HUES48 (cell line): ENCODE measurements around the gene PANX2.

Experiments
- H3K27ac ChIP-seq: one replicate; pipeline ENCODE4 v1.7.0; 2013; ENCODE audit warnings: low read depth, low read length, inconsistent platforms
- H3K27me3 ChIP-seq: 2 replicates; pipeline ENCODE4 v1.6.1; 2013; ENCODE audit warnings: mild to moderate bottlenecking, low read length; ENCODE audit not compliant: control insufficient read depth, insufficient read depth
- H3K36me3 ChIP-seq: 2 replicates; pipeline ENCODE4 v1.6.1; 2013; ENCODE audit warnings: low read length; ENCODE audit not compliant: control insufficient read depth, insufficient read depth
- H3K4me1 ChIP-seq: 2 replicates; pipeline ENCODE4 v1.6.1; 2013; ENCODE audit warnings: mild to moderate bottlenecking, low read length; ENCODE audit not compliant: control insufficient read depth, insufficient read depth
- H3K4me3 ChIP-seq: 2 replicates; pipeline ENCODE4 v1.5.1; 2013; ENCODE audit warnings: mild to moderate bottlenecking, low read depth, low read length
- H3K9ac ChIP-seq: 2 replicates; pipeline ENCODE4 v1.6.1; 2013; ENCODE audit warnings: mild to moderate bottlenecking, low read depth, low read length, moderate library complexity
- H3K9me3 ChIP-seq: 2 replicates; pipeline ENCODE4 v1.6.1; 2013; ENCODE audit warnings: low read length; ENCODE audit not compliant: control insufficient read depth, insufficient read depth

The PANX2 gene

DNA sequence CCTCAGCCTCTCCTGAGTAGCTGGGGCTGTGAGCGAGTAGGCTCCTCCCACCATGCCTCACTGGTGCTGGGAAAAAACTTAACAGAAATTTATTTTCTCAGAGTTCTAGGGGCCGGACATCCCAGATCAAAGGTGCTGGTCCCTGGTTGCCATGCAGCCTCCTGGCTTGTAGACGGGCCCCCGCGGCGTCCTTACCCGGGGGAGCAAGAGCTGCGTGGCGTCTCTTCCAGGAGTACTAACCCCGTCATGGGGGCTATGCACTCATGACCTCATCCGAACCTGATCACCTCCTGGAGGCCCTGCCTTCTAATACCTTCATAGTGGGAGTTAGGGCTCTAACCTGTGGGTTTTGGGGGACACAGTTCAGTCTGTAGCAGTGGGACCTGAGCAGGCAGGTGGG is 17.8 kb downstream of the PANX2 start:
- Histone ChIP-seq H3K27me3 (peaks cover 6% of the 10 kb centered on the region; the same call in 1 of the 2 replicates), H3K4me1 (peaks cover 17% of the 10 kb centered on the region; the same call in 1 of the 2 replicates), H3K4me3 (no peak overlapping the region), H3K36me3 (peaks cover 10% of the 10 kb centered on the region; the same call in 1 of the 2 replicates), H3K27ac (no peak overlapping the region), H3K9ac (no peak overlapping the region), H3K9me3 (no peaks in the 10 kb centered on the region)

DNA sequence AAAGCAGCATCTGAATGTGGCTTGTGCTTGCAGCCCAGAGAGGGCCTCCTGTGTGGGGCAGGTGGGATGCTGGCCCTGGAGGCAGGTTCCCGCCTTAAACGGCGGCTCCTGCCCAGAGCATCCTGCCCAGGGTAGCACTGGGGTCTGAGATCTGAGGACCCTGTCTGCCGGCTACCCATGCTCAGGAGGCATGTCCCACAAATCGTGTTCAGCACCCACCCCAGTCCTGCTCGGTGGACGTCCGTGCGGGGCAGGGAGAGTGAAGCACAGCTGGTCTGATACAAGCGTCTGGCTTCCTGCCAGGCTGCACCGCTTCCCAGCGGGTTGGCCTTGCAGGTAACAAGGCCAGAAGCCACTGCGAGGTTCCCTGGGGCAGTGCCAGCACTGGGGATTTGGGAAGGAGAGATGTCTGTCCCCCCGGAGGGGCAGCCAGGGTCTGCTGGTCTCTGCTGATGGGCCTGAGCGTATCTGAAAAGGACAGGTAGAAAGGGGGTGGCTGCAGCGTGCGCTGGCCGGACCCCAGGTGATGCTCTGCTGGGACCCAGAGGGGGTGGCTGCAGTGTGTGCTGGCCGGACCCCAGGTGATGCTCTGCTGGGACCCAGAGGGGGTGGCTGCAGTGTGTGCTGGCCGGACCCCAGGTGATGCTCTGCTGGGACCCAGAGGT is 18.8 kb downstream of the PANX2 start:
- H3K9ac ChIP-seq: no peak overlapping the region

DNA sequence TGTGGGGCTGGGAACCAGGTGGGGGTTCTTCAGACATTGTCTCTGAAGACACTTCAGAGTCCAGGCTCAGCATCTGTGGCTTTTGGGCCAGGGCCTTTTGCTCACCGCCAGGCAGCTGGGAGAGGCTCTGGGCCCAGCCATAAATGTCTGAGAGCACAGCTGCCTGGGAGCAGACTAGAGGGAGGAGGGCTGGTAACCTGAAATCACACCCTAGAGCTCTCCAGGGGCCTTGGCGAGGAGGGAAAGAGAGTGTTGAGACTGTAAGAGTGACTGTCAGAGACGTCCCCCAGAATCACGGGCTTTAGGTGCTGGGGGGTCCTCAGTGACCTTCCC is 19.3 kb downstream of the PANX2 start:
- Histone ChIP-seq H3K9ac (no peak overlapping the region), H3K36me3 (peaks cover 25% of the 10 kb centered on the region), H3K27ac (no peak overlapping the region), H3K27me3 (peaks cover 6% of the 10 kb centered on the region; the same call in 1 of the 2 replicates), H3K4me3 (no peak overlapping the region), H3K9me3 (no peaks in the 10 kb centered on the region), H3K4me1 (peaks cover 7% of the 10 kb centered on the region; the same call in 1 of the 2 replicates)

More for the DNA sequence above, 18.8 kb downstream of the PANX2 start:
- H3K9me3 ChIP-seq: no peaks in the 10 kb centered on the region
- H3K4me1 ChIP-seq: peaks cover 11% of the 10 kb centered on the region; the same call in 1 of the 2 replicates
- peaks cover 20% of the 10 kb centered on the region for H3K36me3 ChIP-seq
- H3K27me3 ChIP-seq: peaks cover 6% of the 10 kb centered on the region; the same call in 1 of the 2 replicates
- H3K4me3 ChIP-seq: no peak overlapping the region
- H3K27ac ChIP-seq: no peak overlapping the region

DNA sequence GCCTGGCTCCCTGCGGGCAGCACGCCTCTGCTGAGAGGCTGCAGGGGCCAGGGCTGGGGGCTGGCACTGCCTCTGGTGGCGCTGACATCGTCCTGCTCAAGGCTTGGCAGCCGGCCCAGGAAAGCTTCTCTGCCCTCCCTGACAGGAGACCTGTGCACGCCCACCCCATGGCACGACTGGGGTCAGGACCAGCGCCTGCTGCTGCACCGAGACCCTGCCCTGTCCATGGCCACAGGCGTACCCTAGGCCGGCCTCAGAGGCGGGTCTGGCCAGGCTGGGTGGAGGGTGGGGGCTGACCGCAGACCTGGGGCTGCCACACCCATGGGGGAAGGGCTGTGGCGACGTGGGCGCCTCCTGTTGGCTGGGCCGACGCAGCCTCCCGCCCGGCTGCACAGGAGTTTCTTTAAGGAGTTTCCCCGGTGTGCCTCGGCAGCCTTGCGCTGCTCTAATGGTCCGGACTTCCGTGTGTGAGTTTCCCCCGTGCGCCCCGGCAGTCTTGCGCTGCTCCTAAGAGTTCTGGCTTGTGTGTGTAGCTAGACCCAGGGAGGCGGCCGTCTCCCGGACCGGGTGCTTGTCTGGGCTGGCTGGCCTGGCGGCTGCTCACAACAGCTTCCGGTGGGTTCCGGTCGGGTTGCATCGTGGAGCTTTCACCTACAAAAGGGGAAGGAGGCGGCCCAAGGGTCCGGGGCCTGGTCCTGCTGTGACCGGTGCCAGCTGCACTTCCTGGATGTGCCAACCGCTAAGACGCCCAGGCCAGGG is 19.8 kb downstream of the PANX2 start:
- peak overlapping the region; percentile 19; the same call in 1 of the 2 replicates for H3K9ac ChIP-seq
- no peak overlapping the region for H3K27ac ChIP-seq
- peak overlapping the region; percentile 8; the same call in 1 of the 2 replicates for H3K4me3 ChIP-seq
- H3K9me3 ChIP-seq: no peaks in the 10 kb centered on the region
- peaks cover 7% of the 10 kb centered on the region; the same call in 1 of the 2 replicates for H3K4me1 ChIP-seq
- H3K27me3 ChIP-seq: peaks cover under 1% of the 10 kb centered on the region; the same call in 1 of the 2 replicates
- peaks cover 29% of the 10 kb centered on the region for H3K36me3 ChIP-seq

DNA sequence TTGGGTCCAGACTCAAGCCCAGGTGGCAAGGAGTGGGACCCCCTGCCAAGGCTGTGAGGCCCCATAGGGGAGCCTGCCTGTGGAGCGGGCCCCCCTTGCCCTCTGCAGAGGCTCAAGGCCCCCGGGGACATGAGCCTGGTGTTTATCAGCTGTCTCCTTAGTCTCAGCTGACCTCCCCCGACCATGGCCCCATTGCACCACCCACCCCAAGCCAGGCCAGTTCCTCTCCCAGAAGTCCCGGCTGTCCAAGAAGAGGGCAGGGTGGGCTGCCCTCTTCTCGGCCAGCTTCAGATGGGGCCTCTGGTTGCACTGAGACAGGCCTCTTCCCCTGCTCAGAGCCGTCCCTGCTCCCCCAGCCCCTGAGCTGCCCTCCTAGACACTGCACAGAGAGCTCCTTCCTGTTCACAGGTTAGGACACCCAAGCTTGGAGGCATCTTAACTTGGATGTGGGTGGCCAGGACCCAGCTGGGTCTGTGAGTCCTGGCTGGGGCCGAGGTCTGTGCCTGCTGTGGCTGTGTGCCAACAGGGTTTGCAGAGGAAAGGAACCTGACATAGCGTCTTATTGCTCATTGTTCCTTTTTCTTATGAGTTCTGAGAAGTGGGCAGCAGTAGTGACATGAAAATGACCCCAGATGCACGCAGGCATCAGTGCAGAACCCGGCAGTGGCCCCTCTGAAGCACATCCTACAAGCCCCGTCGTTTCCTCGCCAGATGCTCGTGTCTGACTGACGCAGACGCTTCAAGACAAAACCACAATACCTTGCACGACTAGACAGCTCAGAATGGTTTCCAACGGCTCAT is 20.6 kb downstream of the PANX2 start:
- Histone ChIP-seq H3K4me1 (peaks cover 7% of the 10 kb centered on the region; the same call in 1 of the 2 replicates), H3K36me3 (peaks cover 34% of the 10 kb centered on the region), H3K27ac (no peak overlapping the region)

DNA sequence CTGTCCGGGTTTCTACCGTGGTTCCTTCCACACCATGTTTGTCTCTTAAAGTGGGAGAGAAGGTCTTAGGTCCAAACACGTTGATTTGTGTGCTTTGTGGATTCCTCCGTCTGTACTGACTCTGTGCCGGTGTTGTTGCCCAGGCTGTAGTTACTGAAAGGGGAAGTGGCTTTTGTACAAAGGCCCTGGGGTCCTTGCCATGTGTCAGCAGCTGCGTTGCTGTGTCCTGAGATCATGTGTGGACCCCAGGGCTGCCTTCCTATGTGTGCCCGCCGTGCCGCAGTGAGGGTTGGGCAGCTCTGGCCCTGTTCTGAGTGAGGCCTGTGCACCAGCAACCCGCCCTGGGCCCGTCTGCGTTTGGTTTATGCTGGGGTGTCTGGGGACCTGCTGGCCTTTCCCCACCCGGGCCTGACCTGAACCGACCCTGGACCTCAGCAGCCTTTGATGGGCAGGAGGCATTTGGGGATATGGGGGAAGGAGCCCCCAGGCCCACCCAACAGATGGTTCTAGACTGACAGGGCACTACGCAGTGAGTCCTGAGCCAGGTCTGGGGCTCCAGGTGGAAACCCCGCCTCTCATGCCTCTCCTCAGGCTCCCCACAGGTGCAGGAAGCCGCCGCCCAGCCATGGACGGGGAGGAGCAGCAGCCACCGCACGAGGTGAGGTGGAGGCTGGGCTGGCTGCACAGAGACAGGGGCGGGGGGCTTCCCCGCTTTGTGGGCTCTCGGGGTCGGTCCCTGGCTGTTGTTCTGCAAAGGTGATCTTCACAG is 22.1 kb downstream of the PANX2 start:
- Histone ChIP-seq H3K4me3 (no peak overlapping the region), H3K9ac (no peak overlapping the region), H3K27me3 (no peaks in the 10 kb centered on the region), H3K4me1 (peaks cover 5% of the 10 kb centered on the region; the same call in 1 of the 2 replicates), H3K36me3 (peaks cover 46% of the 10 kb centered on the region), H3K9me3 (no peaks in the 10 kb centered on the region), H3K27ac (no peak overlapping the region)

More for the DNA sequence above, 20.6 kb downstream of the PANX2 start:
- no peaks in the 10 kb centered on the region for H3K9me3 ChIP-seq
- no peaks in the 10 kb centered on the region for H3K27me3 ChIP-seq
- peak overlapping the region; percentile 8; the same call in 1 of the 2 replicates for H3K4me3 ChIP-seq
- 0 out of 2 replicates have a peak overlapping the region, but pooled peaks have one; percentile 19 for H3K9ac ChIP-seq

DNA sequence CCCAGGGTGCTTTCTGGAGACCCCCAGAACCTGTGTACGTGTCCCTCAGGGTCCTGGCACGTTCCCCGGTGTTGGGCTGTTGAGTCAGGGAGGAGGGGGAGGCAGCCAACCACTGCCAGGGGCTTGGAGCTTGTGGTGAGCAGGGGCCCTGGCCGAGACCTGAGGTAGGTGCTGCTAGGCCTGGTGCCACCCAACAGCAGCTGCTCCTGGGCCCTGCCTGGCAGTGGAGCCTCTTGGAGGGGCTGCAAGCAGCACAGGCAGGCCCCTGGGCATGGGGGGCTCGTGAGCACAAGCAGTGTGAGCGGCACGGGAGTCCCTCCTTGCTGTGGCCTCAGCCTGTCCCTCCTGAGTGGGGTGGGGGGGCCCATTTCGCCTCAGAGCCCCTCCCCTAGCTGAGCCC is 23.1 kb downstream of the PANX2 start:
- Histone ChIP-seq H3K27me3 (no peaks in the 10 kb centered on the region), H3K9me3 (no peaks in the 10 kb centered on the region), H3K4me1 (peaks cover 5% of the 10 kb centered on the region; the same call in 1 of the 2 replicates), H3K9ac (no peak overlapping the region), H3K27ac (no peak overlapping the region), H3K36me3 (peaks cover 50% of the 10 kb centered on the region), H3K4me3 (no peak overlapping the region)

DNA sequence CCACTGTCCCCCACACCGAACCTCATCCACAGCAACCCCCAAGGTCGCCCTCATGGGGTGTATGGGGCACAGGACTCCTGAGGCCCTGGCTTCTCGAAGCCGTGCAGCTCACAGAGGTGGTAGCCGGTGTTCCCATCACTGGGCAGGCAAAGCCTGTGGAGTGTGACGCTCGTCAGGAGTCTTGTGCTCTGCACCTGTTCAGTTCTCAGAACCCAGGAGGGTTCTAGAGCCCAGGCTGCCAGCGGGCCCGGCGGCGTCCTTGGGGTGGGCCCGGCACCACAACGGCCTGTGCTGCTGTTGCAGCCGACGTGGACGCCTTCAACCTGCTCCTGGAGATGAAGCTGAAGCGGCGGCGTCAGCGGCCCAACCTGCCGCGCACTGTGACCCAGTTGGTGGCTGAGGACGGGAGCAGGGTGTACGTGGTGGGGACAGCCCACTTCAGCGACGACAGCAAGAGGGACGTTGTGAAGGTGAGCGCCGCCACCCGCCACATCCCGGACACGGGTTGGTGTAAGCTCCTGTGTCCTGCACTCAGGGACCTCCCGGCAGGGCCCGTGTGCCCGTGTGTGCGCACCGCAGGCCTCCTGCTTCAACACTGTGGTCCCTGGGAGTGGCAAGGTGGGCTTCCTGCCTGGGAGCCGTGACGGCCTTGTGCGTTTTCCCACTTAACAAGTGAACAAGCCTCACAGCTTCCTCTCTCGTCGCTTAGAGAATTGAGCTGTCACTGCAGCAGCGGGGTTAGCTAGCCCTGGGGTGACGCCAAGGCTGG is 23.7 kb downstream of the PANX2 start:
- no peak overlapping the region for H3K27ac ChIP-seq
- H3K27me3 ChIP-seq: no peaks in the 10 kb centered on the region
- H3K36me3 ChIP-seq: peaks cover 50% of the 10 kb centered on the region
- H3K4me3 ChIP-seq: no peak overlapping the region
- peaks cover 5% of the 10 kb centered on the region; the same call in 1 of the 2 replicates for H3K4me1 ChIP-seq
- no peaks in the 10 kb centered on the region for H3K9me3 ChIP-seq
- no peak overlapping the region for H3K9ac ChIP-seq

DNA sequence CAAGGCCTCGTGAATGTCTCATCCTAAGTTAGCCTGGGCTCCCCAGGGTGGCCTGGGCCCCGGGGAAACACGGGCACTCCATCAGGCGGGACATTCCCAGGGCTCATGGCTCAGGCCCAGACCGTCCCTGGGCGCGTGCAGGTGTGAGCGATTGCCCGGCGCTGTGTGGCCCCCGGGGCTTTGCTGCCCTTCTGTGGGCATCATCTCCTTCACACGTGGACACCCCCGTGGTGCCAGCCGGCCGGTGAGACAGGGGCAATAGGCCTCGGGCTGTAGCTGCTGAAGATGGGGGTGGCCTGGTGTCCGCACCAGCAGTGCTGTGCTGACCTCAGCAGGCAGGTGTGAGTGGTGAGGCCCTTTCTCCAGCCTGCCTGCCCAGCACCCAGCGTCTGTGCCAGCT is 25.7 kb downstream of the PANX2 start:
- Histone ChIP-seq H3K9me3 (no peaks in the 10 kb centered on the region), H3K9ac (no peak overlapping the region), H3K4me3 (no peak overlapping the region), H3K27ac (no peak overlapping the region), H3K36me3 (peaks cover 48% of the 10 kb centered on the region), H3K4me1 (0 out of 2 replicates have a peak, but pooled peaks cover 6% of the 10 kb centered on the region), H3K27me3 (no peaks in the 10 kb centered on the region)
